ENCODE measurements around the gene PRDX1. TPM values are rescaled to one million over a fixed set of nuclear protein-coding genes. Genes with fewer than 3 reads are reported as not detected.

The PRDX1 gene
- 2,063 to 2,375 TPM (median 2,098 TPM) in 5 replicates for total RNA-seq (2022; extraction: Qiagen RNA extraction)

DNA sequence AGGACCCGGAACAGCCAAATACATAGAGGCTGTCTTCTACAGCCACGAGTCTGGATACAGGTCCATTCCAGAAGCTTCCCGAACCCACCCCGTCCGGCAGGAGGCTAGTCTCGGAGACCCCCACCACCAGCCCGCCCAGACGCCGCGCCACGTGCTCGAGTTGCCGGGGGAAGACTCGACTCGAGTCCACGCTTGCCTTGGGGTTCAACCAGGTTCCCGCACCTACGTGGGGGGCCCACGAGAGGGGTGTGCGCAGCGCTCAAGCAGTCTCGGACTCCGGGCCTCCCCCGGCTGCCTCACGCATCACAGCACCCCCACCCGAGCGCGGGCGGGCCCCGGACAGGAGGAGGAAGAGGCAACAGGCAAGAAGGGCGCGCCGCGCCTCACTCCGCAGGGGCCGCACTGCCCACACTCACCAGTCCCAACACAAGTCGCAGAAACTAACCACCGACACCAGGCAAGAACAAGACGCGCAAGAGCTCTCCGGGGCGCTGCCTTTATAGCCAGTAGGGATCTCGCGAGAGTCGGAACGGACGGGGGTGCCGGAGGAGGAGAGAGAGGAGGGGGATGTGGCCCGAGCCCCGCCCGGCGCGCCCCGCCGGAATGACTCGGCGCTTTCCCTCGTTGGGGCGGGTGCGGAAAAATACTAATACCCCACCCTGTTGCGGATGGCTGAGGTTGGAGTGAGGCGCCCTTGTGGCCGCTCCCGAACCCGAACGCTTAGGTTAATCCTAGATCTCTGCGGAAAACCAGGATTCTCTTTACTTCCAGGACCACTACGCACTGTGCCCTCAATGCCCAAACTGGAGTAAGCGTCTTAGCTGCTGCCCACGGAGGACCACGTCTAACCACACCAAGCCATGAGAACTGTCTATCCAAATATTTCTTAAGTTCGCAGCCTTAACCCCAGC is at the start of gene PRDX1:
Gene PRDX1 (minus strand): TSS at position 472 of the 911 bp plus-strand sequence. CDS start 2,841 bp downstream, outside the sequence.

DNA sequence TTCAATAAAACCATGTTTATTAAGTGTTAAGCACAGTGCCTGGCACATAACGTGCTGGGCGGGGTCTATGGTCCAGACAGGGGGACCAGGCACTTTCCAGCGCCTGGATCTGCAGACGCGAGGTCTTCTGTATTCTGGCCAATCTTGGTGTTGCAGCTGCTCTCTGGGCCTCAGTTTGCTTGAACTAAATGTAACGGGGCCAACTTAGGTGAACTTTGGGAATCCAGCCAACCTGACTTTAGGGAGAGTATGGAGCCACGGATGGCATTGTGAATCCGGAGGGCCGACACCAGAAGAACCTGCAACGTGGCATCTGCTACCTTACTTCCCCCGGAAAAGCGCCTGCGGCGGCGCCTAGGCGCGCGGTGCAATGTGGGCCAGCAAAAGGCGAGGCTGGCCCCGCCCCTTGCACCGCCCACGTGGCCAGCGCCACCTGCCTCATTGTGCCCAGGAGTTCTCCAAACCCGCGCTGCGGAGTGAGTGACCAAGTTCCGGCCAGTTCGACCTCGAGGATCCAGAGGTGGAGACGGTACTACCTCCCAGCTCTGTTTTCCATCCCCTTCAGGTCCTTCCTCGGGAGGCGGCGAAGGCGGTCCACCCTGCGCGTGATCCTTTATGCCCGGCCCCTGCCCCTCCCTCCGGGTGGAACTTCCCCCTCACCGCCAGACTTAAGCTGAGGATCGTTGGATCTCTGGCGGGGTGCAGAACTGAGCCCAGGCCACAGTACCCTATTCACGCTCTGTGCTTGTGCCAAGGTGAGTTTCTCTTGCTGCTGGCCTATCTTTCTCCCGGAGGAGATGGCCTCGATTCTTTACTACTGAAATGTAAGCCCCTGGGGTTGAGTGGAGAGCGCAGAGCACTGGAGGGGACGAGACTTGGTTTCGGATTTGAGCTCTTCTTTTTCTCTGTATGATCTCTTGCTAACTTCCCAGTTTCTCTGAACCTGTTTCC is 29.0 kb upstream of the PRDX1 start, which contains the start of gene AKR1A1:
Gene AKR1A1 (plus strand): TSS at position 426 of the 951 bp plus-strand sequence. CDS start 10,969 bp downstream, outside the sequence.

DNA sequence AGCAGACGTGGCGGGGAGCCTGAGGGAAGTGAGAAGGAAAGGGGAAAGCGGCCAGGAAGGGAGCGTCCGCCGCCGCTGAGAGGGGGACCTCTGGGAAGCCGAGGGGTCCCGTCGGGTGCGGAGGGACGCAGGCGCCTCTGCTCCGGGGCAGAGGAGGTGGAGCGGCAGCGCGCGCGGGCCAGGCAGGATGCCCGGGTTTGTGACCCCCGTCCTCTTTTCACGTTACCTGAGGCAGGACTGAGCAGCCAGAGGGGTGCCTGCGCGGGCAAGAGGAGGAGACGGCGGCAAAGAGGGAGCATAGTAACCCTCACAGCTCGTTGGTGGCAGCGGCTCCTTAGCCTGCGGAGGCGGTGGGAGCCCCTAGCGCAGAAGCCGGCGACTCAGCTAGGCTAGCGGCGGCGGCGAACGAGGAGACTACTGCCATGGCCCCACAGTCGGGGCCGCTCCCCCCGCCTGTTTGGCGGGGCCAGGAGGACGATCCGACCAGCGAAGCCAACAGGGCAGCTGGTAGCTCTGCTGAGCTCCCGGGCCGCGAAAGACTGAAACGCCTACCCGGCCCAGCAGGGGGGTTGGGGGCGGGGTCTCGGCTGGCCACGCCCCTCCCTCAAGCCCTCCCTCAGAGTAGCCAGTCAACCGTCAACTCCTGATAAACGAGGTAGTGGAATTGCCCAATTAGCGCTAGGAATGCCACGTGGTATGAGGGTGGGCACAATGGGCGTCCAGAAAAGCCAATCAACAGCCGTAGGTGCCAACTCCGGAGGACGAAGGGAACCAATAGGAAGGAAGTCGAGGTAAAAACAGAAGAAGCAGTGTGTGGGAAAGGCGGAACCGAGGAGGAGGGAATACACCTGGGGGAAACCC is 30.8 kb downstream of the PRDX1 start, which contains the start of gene TESK2:
Gene TESK2 (minus strand): TSS at position 538 of the 861 bp plus-strand sequence. CDS start 33,378 bp downstream, outside the sequence.

Other genes with a start within 250 kb of the PRDX1 start
- 3.1 to 5.3 TPM (median 4.7 TPM) in 5 replicates for gene HPDL, start 195.0 kb downstream of the PRDX1 start, total RNA-seq (2022; extraction: Qiagen RNA extraction)
- gene TOE1, start 181.7 kb downstream of the PRDX1 start, total RNA-seq (2022; extraction: Qiagen RNA extraction), result 12.4 to 14.3 TPM (median 12.8 TPM) in 5 replicates
- 7.4 to 11.7 TPM (median 9.9 TPM) in 5 replicates for gene MUTYH, start 181.4 kb downstream of the PRDX1 start, total RNA-seq (2022; extraction: Qiagen RNA extraction)
- gene TESK2, start 30.7 kb downstream of the PRDX1 start, total RNA-seq (2022; extraction: Qiagen RNA extraction), result 0.20 to 0.37 TPM (median 0.28 TPM) in 5 replicates
- gene CCDC163, start 21.8 kb downstream of the PRDX1 start, total RNA-seq (2022; extraction: Qiagen RNA extraction), result 1.3 to 2.1 TPM (median 1.7 TPM) in 5 replicates
- gene MMACHC, start 21.6 kb downstream of the PRDX1 start, total RNA-seq (2022; extraction: Qiagen RNA extraction), result 1.6 to 2.1 TPM (median 1.8 TPM) in 5 replicates
- gene AKR1A1, start 28.9 kb upstream of the PRDX1 start, total RNA-seq (2022; extraction: Qiagen RNA extraction), result 74.8 to 84.7 TPM (median 78.4 TPM) in 5 replicates
- 109 to 160 TPM (median 122 TPM) in 5 replicates for gene NASP, start 62.2 kb upstream of the PRDX1 start, total RNA-seq (2022; extraction: Qiagen RNA extraction)
- 0.24 to 0.51 TPM (median 0.35 TPM) in 5 replicates for gene CCDC17, start 102.2 kb upstream of the PRDX1 start, total RNA-seq (2022; extraction: Qiagen RNA extraction)
- 32.6 to 56.1 TPM (median 37.7 TPM) in 5 replicates for gene GPBP1L1, start 164.6 kb upstream of the PRDX1 start, total RNA-seq (2022; extraction: Qiagen RNA extraction)
- gene TMEM69, start 166.3 kb upstream of the PRDX1 start, total RNA-seq (2022; extraction: Qiagen RNA extraction), result 16.8 to 21.0 TPM (median 20.8 TPM) in 5 replicates
- gene IPP, start 228.8 kb upstream of the PRDX1 start, total RNA-seq (2022; extraction: Qiagen RNA extraction), result 4.5 to 5.7 TPM (median 4.8 TPM) in 5 replicates

All from A549 treated with CORT108297 at 1 μM for 4 hours (cell line).